SIG-M5 treated with dmso at 0.1 percent for 504 hours (cell line): ENCODE measurements around the gene ITSN1.

Experiments
- DNase-seq: peaks from one replicate; lab custom pipeline; 2025; ENCODE audit not compliant: unreplicated experiment; lab: John Stamatoyannopoulos, UW

Gene ITSN1

GRCh38 chr21:33808715-33809367 lies 166.5 kb downstream of the ITSN1 start:
- DNase-seq = no peak

- no peak for DNase-seq
Observed at GRCh38 chr21:33810766-33811165, 168.5 kb downstream of the ITSN1 start.

- no peak for DNase-seq
Observed at GRCh38 chr21:33811167-33812010, 169.1 kb downstream of the ITSN1 start.

GRCh38 chr21:33813832-33814365 lies 171.6 kb downstream of the ITSN1 start:
- no peak for DNase-seq

GRCh38 chr21:33815143-33815707 lies 172.9 kb downstream of the ITSN1 start:
- no peak for DNase-seq

GRCh38 chr21:33816174-33816573 lies 173.9 kb downstream of the ITSN1 start:
- DNase-seq = no peak

GRCh38 chr21:33817138-33817537 lies 174.8 kb downstream of the ITSN1 start:
- no peak for DNase-seq

GRCh38 chr21:33817663-33818451 lies 175.6 kb downstream of the ITSN1 start:
- DNase-seq = peak; percentile 1

- no peak for DNase-seq
Observed at GRCh38 chr21:33820230-33820770, 178.0 kb downstream of the ITSN1 start.

- no peak for DNase-seq
Observed at GRCh38 chr21:33820798-33821197, 178.5 kb downstream of the ITSN1 start.

- DNase-seq = no peak
Observed at GRCh38 chr21:33821503-33822322, 179.4 kb downstream of the ITSN1 start.

GRCh38 chr21:33824156-33824941 lies 182.0 kb downstream of the ITSN1 start:
- no peak for DNase-seq

GRCh38 chr21:33825419-33825818 lies 183.1 kb downstream of the ITSN1 start:
- DNase-seq = no peak

- DNase-seq = no peak
Observed at GRCh38 chr21:33825915-33826314, 183.6 kb downstream of the ITSN1 start.

- DNase-seq = no peak
Observed at GRCh38 chr21:33828083-33828482, 185.8 kb downstream of the ITSN1 start.

GRCh38 chr21:33828577-33828976 lies 186.3 kb downstream of the ITSN1 start:
- DNase-seq = no peak

- no peak for DNase-seq
Observed at GRCh38 chr21:33829844-33830243, 187.5 kb downstream of the ITSN1 start.

GRCh38 chr21:33831962-33832659 lies 189.8 kb downstream of the ITSN1 start:
- no peak for DNase-seq
